ENCODE results near the gene CTRL. TPM values are rescaled to one million over a fixed set of nuclear protein-coding genes. Genes with fewer than 3 reads are reported as not detected.

The CTRL gene
- total RNA-seq, 2 donors from 2014 or later: 1.1 to 1.2 TPM

DNA sequence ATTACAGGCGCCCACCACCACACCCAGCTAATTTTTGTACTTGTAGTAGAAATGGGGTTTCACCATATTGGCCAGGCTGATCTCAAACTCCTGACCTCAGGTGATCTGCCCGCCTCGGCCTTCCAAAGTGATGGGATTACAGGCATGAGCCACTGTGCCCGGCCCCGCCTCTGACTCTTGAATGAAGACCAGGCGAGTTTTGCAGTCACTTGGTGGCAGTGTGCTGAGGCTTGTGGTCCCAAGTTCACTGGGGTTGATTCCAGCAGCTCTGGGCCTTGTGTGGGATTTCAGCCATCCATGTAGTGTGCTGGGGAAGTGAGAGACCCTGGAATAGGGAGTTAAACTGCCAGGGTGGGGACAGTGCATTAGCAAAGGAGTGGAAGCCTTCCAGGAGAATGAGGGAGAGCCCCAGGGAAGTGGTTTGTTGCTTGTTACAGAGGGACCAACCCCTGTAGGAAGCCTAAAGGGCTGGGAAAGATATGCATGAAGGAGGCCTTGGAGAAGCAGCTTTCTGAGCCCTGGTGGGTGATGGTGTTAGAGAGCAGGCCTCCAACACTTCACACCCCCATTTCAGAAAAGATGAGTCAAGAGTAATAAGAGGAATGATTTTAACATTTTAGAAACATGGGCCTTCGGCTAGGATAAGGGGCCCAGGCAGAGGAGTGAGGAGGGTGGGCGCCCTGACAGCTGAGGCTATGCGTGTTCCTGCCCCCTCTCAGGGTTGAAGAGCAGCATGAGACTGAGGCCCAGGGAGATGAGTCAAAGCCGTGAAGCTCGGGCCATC lies 24.1 kb downstream of the CTRL start:
- no peak for DNase-seq (ENCODE audit: low spot score)
- intact Hi-C loops (cut with DNase I): no loop called here

DNA sequence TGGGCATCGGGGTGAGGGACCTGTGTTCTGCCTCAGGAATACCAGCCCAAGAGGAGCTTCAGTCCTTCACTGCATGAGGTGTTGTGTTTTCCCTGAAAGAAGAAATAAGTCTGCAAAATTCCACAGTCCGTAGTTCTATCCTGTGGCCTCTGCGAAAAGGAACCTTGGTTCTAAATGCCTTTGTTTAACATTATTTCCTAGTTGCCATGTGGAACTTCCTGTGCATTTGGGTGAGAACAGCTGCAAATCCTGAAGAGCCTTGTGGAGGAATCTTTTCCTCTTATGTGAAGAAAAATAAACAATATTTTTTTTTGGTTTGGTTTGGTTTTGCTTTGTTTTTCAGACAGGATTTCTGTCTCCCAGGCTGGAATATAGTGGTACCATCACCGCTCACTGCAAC lies 28.8 kb downstream of the CTRL start:
- intact Hi-C loops (cut with DNase I): no loop called here
- no peak for DNase-seq (ENCODE audit: low spot score)

DNA sequence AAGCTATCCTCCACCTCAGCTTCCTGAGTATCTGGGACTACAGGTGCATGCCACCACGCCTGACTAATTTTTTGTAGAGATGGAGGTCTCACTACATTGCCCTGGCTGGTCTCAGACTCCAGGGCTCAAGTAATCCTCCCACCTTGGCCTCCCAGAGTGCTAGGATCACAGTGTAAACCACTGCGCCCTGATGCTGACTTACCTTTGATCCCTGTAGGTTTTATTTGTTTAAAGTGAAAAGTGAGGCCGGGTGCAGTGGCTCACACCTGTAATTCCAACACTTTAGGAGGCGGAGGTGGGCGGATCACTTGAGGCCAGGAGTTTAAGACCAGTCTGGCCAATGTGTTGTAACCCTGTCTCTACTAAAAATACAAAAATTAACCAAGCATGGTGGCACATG lies 29.9 kb downstream of the CTRL start:
- intact Hi-C loops (cut with DNase I): no loop called here
- no peak for DNase-seq (ENCODE audit: low spot score)

DNA sequence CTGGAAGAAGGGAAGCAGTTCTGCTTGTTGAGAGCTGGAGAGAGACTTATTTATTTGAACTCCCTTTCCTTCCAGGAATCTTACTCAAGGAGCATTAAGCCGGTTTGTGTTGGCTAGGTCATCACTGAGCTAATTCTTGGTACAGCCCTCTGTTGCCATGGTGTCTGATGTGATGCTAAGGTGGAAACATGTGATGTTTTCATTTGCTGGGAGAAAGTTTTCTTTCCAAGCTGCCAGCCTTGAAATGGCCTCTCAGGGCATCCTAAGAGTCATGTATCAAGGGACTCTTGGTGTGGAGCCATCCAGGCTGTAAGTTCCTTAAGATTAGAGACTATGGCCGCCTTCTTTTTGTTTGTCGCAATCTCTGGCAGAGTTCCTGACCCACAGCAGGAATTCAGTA lies 34.4 kb downstream of the CTRL start:
- no peak for DNase-seq (ENCODE audit: low spot score)
- intact Hi-C loops (cut with DNase I): loop anchor here in 1 of 2 donors (5.0 kb wide), 1 partner anchor 360 kb away; no protein-coding TSS in a partner anchor

DNA sequence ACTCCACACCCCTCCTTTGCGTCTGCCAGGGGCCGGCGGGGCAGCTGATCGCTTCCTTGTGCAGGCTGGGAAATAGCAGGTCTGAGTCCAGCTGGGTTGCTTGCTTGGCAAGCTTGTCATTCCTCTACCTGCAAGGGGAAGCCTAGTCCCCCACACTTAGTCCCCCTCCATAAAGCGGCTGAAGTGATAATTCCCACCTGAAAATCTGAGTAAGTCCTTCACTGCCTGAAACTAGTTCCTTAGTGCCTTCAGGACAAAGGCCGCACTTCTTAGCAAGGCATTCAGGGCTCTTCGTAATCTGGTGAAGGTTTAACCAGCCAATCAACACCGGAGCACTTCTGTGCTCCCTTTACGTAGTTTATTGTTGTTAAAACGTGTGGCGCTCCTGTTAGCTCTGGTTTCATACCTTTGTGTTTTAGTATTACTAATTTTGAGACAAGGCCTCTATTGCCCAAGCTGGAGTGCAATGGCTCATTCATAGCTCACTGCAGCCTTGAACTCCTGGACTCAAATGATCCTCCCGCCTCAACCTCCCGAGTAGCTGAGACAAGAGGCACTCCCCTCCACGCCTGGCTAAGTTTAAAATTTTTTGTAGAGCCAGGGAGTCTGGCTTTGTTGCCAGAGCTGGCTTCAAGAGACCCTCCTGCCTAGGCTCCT lies 37.8 kb downstream of the CTRL start:
- DNase-seq (ENCODE audit: low spot score): no peak
- intact Hi-C loops (cut with DNase I): no loop called here

DNA sequence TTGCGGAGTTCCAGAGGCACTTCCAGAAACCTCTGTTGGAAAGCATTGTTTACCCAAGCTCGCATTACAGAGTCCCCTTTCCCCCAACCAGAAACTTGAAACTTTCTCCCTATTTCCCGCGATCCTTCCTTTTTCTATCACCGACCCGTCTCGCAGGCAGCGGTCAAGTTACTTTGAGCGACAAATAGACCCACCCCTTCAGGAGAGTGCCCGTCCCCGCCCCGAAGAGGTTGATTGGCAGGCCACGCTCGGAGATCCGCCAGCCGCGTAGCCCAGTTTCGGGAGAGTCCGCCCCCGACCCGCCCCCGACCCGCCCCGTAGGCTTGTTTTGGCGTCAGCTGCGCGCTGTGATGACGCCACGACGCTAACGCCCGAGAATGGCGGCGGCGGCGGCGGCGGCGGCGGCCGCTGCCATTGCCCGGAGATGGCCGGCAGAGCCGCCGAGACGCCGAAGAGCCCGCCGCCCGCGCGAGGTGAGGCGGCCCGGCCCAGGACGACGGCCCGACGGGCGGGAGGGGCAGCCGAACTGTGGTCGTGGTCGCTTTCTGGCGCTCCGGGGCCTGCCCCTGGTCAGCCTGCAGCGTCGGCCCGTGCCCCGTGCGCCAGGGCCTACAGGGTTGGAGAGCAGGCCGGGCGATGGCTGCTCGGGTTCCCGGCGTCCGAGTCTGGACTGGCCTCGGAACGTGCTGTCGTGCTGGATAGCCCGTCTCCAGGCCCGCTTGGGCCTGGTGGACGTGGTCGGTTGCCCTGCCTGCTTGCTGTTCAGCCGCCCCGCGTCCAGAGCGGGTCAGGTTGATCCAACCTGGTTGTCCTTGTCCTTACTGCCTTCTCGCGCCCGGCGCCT lies 38.5 kb downstream of the CTRL start, which contains the start of gene PSKH1:
TSS of gene PSKH1 (plus strand) at position 356 of the 844 bp plus-strand sequence. CDS start 15,496 bp downstream, outside the sequence.
- intact Hi-C loops (cut with DNase I): no loop called here
- DNase-seq (ENCODE audit: low spot score): peak; percentile 99

- no peak for DNase-seq (ENCODE audit: low spot score)
- intact Hi-C loops (cut with DNase I): no loop called here
These were observed 39.3 kb downstream of the CTRL start for GRCh38 chr16:67892375-67892774.

- intact Hi-C loops (cut with DNase I): no loop called here
These were observed 43.3 kb downstream of the CTRL start for GRCh38 chr16:67888331-67888730.

DNA sequence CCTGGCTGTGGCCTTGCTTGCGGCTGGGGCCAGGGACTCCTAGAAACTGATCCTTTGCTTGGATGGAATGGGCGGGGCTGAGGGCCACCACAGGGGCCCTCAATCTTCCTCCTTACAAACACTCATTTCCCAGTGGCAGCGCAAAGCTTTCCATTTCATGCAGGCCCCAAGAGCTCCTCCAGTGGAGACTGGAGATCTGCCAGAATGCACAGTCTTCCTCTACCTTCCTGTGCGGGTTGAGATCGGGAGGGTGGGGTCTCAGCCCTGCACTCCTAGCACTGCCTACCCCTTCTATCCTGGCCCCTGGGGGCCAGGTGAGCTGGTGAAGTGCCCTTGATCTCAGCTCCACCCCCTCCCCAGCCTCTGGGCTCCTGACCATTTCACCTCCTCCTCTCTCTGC lies 45.3 kb downstream of the CTRL start:
- intact Hi-C loops (cut with DNase I): no loop called here
- DNase-seq (ENCODE audit: low spot score): no peak

More at GRCh38 chr16:67888331-67888730, 43.3 kb downstream of the CTRL start:
- no peak for DNase-seq (ENCODE audit: low spot score)

GRCh38 chr16:67885976-67886375 lies 45.7 kb downstream of the CTRL start:
- DNase-seq (ENCODE audit: low spot score): no peak
- intact Hi-C loops (cut with DNase I): no loop called here

- intact Hi-C loops (cut with DNase I): no loop called here
- no peak for DNase-seq (ENCODE audit: low spot score)
These were observed 46.1 kb downstream of the CTRL start for GRCh38 chr16:67885545-67885944.

DNA sequence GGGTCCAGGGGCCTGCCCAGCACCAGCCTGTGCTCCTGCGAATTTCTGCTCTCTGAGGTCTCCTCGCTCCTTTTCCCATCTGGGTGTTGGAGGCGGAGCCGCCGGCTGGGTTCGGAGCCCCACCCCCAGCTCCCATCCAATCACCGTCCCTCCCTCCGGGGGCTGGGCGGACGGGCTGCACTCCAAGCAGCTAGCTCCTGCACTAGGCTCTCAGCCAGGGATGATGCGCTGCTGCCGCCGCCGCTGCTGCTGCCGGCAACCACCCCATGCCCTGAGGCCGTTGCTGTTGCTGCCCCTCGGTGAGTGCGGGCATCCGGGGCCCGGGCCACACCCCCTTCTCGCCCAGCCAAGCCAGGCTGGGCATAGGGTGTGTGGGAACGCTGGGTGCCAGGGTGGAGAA lies 47.0 kb downstream of the CTRL start, which contains the start of gene NRN1L:
TSS of gene NRN1L (plus strand) at position 202 of the 400 bp plus-strand sequence. CDS start at position 221, 19 bp downstream.
- intact Hi-C loops (cut with DNase I): loop anchor here in 1 of 2 donors (5.0 kb wide), 1 partner anchor 43 kb away; no protein-coding TSS in a partner anchor
- peak; percentile 95 for DNase-seq (ENCODE audit: low spot score)

GRCh38 chr16:67883872-67884261 lies 47.8 kb downstream of the CTRL start:
- peak; percentile 87 for DNase-seq (ENCODE audit: low spot score)
- intact Hi-C loops (cut with DNase I): loop anchor here in 1 of 2 donors (5.0 kb wide), 1 partner anchor 43 kb away; no protein-coding TSS in a partner anchor

DNA sequence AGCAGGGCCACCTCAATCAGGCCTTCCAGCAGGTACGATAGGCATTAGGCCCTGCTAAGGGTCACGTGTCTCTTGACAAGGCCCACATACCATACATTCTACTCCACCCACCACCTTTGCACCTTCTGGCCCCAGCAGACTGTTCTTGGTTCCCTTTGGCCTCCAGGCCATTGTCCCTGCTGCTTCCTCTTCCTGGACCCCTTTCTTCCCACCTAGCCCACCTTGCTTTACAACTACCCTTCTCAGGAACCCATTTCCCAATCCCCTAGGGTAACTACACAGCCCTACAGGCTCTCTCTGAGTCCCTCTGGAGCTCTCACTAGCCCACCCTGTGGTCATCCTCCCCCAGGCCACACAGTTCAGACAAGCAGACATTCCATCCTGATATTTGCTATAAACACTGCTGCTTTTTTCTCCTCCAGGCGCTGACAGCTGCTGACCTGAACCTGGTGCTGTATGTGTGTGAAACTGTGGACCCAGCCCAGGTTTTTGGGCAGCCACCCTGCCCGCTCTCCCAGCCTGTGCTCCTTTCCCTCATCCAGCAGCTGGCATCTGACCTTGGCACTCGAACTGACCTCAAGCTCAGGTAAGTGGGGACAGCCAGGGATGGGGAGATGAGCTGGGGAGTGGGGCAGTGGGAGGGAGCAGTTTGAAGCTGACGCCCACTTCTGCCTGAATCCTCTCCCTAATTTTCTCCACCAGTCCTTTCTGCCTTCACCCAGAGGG lies 48.4 kb downstream of the CTRL start:
- intact Hi-C loops (cut with DNase I): loop anchor here in 1 of 2 donors (5.0 kb wide), 1 partner anchor 44 kb away; no protein-coding TSS in a partner anchor
- no peak for DNase-seq (ENCODE audit: low spot score)

DNA sequence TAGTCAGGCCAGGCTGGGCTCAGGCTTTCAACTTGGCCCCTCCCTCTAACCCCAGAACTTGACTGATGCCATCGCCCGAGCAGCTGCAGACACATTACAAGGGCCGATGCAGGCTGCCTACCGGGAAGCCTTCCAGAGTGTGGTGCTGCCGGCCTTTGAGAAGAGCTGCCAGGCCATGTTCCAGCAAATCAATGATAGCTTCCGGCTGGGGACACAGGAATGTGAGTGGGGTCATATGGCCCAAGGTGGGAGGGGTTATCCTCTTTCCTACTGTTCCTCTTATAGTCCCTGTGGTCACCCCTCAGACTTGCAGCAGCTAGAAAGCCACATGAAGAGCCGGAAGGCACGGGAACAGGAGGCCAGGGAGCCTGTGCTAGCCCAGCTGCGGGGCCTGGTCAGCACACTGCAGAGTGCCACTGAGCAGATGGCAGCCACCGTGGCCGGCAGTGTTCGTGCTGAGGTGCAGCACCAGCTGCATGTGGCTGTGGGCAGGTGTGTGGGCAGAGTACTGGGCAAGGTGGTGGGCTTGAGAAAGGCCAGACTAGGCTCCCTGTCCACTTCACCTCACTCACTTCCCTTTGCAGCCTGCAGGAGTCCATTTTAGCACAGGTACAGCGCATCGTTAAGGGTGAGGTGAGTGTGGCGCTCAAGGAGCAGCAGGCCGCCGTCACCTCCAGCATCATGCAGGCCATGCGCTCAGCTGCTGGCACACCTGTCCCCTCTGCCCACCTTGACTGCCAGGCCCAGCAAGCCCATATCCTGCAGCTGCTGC lies 49.1 kb downstream of the CTRL start:
- no peak for DNase-seq (ENCODE audit: low spot score)
- intact Hi-C loops (cut with DNase I): loop anchor here in 1 of 2 donors (5.0 kb wide), 1 partner anchor 45 kb away; no protein-coding TSS in a partner anchor

GRCh38 chr16:67881621-67882161 lies 50.0 kb downstream of the CTRL start:
- intact Hi-C loops (cut with DNase I): loop anchor here in 1 of 2 donors (5.0 kb wide), 1 partner anchor 46 kb away; no protein-coding TSS in a partner anchor
- DNase-seq (ENCODE audit: low spot score): no peak

GRCh38 chr16:67880584-67880983 lies 51.1 kb downstream of the CTRL start:
- DNase-seq (ENCODE audit: low spot score): no peak
- intact Hi-C loops (cut with DNase I): loop anchor here in 1 of 2 donors (5.0 kb wide), 1 partner anchor 47 kb away; no protein-coding TSS in a partner anchor
